GM19025 (cell line): ENCODE data around the gene RAB3IL1.

Experiments used
- ATAC-seq: cut with Tn5 transposase; IDR thresholded peaks from one replicate; pipeline ENCODE4 v1.9.1; 2021; ENCODE audit warnings: mild to moderate bottlenecking, low read depth, moderate library complexity; ENCODE audit not compliant: unreplicated experiment

Gene RAB3IL1

DNA sequence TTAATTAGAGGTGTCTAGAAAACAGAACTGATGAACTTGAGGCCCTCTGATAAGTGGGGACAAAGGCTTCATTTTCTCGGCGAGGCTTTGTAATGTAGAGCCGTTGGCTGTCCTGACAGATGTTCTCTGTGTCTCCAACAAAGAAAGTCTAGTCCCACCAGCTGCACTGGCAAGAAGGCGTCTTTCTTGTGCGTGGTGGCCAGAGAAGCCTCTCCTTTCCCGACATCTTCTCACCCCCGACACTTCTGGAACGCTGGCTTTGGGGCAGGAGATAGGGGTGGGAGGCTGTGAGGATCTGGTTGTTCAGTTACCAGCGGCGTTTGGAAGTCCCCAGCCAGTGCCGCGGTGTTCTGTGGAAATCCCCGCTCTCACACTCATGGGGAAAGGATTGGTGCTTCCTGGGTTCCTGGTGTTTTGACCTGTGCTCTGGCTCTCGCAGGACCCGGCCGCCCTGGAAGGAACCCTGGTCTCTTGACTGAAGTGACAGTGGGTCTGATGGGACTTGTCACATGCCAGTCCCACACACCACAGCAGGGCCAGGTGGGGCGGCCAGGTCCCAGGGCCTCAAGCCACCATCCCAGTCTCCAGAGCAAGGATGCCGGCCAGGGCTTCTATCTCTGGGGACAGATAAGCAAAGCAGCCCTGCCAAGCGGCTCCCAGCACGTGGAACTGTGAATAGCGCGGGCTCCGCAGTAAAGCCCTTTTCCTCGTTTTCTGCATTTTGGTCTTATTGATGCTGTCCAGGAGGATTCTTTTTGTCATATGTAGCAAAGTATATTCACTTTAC lies 66.1 kb downstream of the RAB3IL1 start:
- ATAC-seq, result no peak

DNA sequence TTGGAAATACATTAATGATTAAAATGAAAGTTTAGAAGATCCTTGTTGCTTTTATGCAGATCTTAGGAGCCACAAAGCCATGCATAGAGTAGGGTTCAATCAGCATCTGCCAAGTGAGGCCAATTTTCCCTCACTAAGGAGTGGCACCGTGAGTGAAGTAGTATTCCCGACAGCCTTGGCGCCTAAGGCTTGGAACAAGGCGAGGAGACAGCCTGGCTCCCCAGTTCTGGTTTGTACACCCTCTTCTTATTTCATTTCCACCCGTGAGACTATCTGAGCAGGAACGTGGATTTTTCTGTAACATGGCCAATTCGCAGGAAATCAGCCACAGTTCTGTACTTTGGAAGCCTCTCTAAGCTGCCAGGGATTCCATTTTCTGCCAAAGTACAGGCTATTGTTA lies 66.7 kb downstream of the RAB3IL1 start:
- ATAC-seq, result no peak

GRCh38 chr11:61848631-61849030 lies 68.7 kb downstream of the RAB3IL1 start:
- no peak for ATAC-seq

DNA sequence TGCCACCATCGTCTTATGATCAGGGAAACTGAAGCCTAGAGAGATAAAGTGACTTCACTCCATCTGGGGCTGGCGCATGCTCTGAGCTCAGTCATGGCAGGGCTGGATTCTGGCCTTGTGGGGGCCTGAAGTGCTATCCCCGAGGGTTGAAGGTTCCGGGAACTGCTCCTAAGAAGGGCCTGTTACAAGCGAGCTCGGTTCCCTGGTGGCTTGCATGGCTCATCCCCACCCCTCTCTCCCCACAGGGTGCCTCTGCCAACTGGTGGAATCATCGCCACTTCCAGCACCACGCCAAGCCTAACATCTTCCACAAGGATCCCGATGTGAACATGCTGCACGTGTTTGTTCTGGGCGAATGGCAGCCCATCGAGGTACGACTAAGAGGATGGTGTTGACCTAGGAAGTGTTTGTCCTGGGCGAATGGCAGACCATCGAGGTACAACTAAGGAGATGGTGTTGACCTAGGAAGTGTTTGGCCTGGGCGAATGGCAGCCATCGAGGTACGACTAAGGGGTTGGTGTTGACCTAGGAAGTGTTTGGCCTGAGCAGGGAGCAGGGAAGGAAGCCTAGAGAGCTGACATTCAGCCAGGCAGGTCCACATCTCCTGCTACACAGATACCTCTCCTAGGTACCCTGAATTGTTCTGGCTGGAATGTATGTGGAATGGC lies 69.3 kb downstream of the RAB3IL1 start:
- ATAC-seq, result no peak
